ENCODE data around the gene SEH1L.

SEH1L gene

DNA sequence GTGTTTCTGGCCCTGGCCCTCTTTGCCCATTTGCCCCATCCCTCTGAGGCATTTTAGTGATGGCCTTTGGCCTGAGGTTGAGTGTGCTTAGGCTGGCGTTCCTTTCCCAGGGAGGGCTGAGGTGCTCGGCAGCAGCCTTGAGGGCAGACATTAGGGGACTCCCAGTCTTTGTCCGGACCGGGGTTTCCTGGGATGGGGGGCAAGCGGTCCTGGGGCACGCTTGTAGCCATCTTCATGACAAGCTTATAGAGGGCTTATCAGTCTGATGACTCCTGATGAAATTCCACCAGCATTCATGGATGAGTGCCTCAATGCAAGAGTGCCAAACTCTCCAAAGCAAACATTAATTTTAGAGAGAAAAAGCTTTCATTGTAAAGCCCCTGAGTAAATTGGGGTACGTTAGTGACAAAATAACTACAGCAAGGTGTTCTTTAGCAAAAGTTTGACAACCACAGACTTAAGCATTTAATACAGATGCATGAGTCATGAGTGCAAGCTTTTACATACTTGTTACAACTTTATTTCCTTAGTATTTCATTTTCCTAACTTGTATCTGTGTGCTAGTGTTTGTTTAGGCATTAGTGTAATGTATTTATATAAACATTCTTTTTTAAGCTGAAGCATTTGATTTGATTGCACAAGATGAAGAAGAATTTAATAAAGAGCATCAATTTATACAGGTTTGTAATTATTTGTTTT lies 89.0 kb downstream of the SEH1L start:
- no peak for DNase-seq (ENCODE audit: low read depth)

All from CMK (cell line).